Neural cell (in vitro differentiated cells): ENCODE data around the gene ASIC4. TPM values are rescaled to one million over a fixed set of nuclear protein-coding genes. Genes with fewer than 3 reads are reported as not detected.

ENCODE experiments used
- H2AFZ ChIP-seq: fragments of 200-600, 300-800 bp; sonication (generic), shearing (Covaris generic); 2 replicates; pipeline ENCODE4 v1.6.0; 2014; ENCODE audit warnings: low read depth, mild to moderate bottlenecking, antibody characterized with exemption, low read length, moderate library complexity
- H3F3A ChIP-seq: fragments of 200-600 bp; shearing (Covaris generic); 2 replicates; pipeline ENCODE4 v1.6.1; 2016; ENCODE audit warnings: mild to moderate bottlenecking, moderate library complexity, mixed read lengths, antibody characterized with exemption, low read length; ENCODE audit not compliant: insufficient read depth, poor library complexity, severe bottlenecking
- H3K27ac ChIP-seq: fragments of 200-600, 300-800 bp; sonication (generic), shearing (Covaris generic); 2 replicates; pipeline ENCODE4 v1.5.1; 2014; ENCODE audit warnings: mild to moderate bottlenecking, low read length, moderate library complexity
- H3K27me3 ChIP-seq: fragments of 300-800, 200-600 bp; sonication (generic), shearing (Covaris generic); 2 replicates; pipeline ENCODE4 v1.6.0; 2014; ENCODE audit warnings: mild to moderate bottlenecking, low read depth, low read length, moderate library complexity; ENCODE audit not compliant: insufficient read depth
- H3K36me3 ChIP-seq: fragments of 300-800, 200-600 bp; sonication (generic), shearing (Covaris generic); 2 replicates; pipeline ENCODE4 v1.5.1; 2014; ENCODE audit warnings: mild to moderate bottlenecking, antibody characterized with exemption, low read length, moderate library complexity; ENCODE audit not compliant: insufficient read depth
- H3K4me2 ChIP-seq: fragments of 300-800, 200-600 bp; sonication (generic), shearing (Covaris generic); 2 replicates; pipeline ENCODE4 v1.6.0; 2014; ENCODE audit warnings: mild to moderate bottlenecking, low read length
- H3K4me3 ChIP-seq: fragments of 300-800, 200-600 bp; sonication (generic), shearing (Covaris generic); 2 replicates; pipeline ENCODE4 v1.5.1; 2014; ENCODE audit warnings: mild to moderate bottlenecking, low read length, moderate library complexity
- H3K79me2 ChIP-seq: fragments of 200-600 bp; shearing (Covaris generic); replicated peaks from 2 replicates; pipeline ENCODE4 v1.6.0; 2014; ENCODE audit warnings: mild to moderate bottlenecking, low read length, moderate library complexity; ENCODE audit not compliant: insufficient read depth
- H3K9ac ChIP-seq: fragments of 300-800, 200-600 bp; sonication (generic), shearing (Covaris generic); 2 replicates; pipeline ENCODE4 v1.6.1; 2016; ENCODE audit warnings: mild to moderate bottlenecking, low read length, mixed read lengths
- H3K9me2 ChIP-seq: fragments of 200-600 bp; shearing (Covaris generic); 2 replicates; pipeline ENCODE4 v1.6.1; 2016; ENCODE audit warnings: mild to moderate bottlenecking, low read length, mixed read lengths; ENCODE audit not compliant: insufficient read depth
- H3K9me3 ChIP-seq: fragments of 200-600, 300-800 bp; sonication (generic), shearing (Covaris generic); 2 replicates; pipeline ENCODE4 v1.6.1; 2016; ENCODE audit warnings: mild to moderate bottlenecking, mixed run types, low read length, moderate library complexity, mixed read lengths
- H4K20me1 ChIP-seq: fragments of 200-600 bp; shearing (Covaris generic); 2 replicates; pipeline ENCODE4 v1.6.1; 2016; ENCODE audit warnings: mild to moderate bottlenecking, mixed run types; ENCODE audit not compliant: insufficient read depth
- EP300 ChIP-seq: fragments of 450-650 bp; conservative IDR thresholded peaks from 2 replicates; pipeline ENCODE4 v1.6.1; 2014; ENCODE audit warnings: antibody characterized with exemption, mild to moderate bottlenecking, moderate library complexity; ENCODE audit not compliant: poor library complexity, severe bottlenecking
- EZH2 ChIP-seq: fragments of 200-600, 300-800 bp; shearing (Covaris generic), sonication (generic); IDR thresholded peaks from 2 replicates; pipeline ENCODE4 v1.6.1; 2014; ENCODE audit warnings: antibody characterized with exemption, low read length, borderline replicate concordance, mild to moderate bottlenecking; ENCODE audit not compliant: insufficient read depth, poor library complexity, severe bottlenecking
- MXI1 ChIP-seq: fragments of 450-650 bp; conservative IDR thresholded peaks from 2 replicates; pipeline ENCODE4 v1.6.1; 2014; ENCODE audit warnings: antibody characterized with exemption, mild to moderate bottlenecking; ENCODE audit not compliant: poor library complexity, severe bottlenecking
- POLR2AphosphoS5 ChIP-seq: IDR thresholded peaks from 2 replicates; pipeline ENCODE4 v1.6.1; 2012
- RAD21 ChIP-seq: fragments of 450-650 bp; conservative IDR thresholded peaks from 2 replicates; pipeline ENCODE4 v1.6.1; 2014; ENCODE audit warnings: antibody characterized with exemption, mild to moderate bottlenecking, moderate library complexity
- SMC3 ChIP-seq: fragments of 450-650 bp; conservative IDR thresholded peaks from 2 replicates; pipeline ENCODE4 v1.6.1; 2014; ENCODE audit warnings: antibody characterized with exemption, mild to moderate bottlenecking, moderate library complexity; ENCODE audit not compliant: poor library complexity
- TAF1 ChIP-seq: IDR thresholded peaks from 2 replicates; pipeline ENCODE4 v1.6.1; 2012; ENCODE audit warnings: low read depth
- polyA plus RNA-seq: library from polyadenylated mRNA; depleted of rRNA; stranded (reverse); fragments of >200 nt; gene quantifications from 2 replicates; pipeline ENCODE4 v1.2.3, GENCODE V29; 2014
- TF ChIP-seq, protein P1 (sequence below): IDR thresholded peaks from 2 replicates; pipeline ENCODE4 v1.6.1; 2012; ENCODE audit warnings: borderline replicate concordance
- TF ChIP-seq, protein P2 (sequence below): fragments of 450-650 bp; IDR thresholded peaks from 2 replicates; pipeline ENCODE4 v1.5.1; 2014; ENCODE audit warnings: antibody characterized with exemption, mild to moderate bottlenecking, moderate library complexity; ENCODE audit not compliant: poor library complexity, severe bottlenecking

Gene ASIC4
- polyA plus RNA-seq, 1 donor from 2014 or later, result 2.7 TPM

DNA sequence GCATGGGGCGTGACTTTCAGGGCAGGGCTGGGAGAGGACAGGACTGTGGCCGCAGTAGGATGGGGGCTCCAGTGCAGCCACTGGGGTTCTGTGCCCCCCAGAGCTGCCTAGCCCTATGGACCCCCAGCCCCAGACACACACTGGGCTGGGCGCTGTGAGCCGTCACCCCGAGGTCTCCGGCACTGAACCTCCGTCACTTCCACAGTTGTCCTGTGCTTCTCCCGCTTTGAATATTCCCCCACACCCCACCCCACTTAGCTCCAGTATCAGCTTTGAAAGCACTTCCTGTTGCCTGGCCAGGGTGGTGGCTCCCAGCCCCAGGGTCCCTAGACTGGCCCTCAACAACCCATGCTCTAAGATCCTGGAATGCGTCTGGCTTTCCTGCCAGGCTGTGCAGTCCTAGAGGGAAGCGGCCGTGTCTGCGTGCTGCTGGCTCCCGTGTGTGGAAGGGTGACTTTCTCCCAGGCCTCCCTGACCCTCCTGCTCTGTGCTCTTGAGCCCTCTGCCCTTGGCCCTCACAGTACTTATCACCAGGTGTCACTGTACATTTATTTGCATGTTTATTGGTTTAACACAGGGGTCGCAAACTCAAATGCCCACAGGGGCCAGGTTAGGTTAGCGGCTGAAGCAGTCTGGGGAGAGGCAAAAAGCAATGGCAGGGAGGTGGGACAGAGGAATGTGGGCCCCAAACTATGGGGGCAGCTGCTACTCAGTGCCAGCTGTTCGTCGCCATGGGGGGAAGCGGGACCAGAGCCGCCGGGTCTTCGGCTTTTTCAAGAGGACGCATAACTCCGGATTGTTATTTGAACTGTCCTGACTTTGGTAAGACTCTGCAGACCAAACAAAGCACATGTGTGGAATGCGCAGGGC lies 47.1 kb downstream of the ASIC4 start:
- Histone ChIP-seq H3K79me2 (no peaks in the 10 kb centered on the region), H4K20me1 (no peaks in the 10 kb centered on the region), H3K4me3 (no peak overlapping the region), H3K9me2 (no peaks in the 10 kb centered on the region), H3K36me3 (no peaks in the 10 kb centered on the region), H3K27ac (no peak overlapping the region), H3K9me3 (no peaks in the 10 kb centered on the region), H3K4me2 (no peak overlapping the region), H3K9ac (no peak overlapping the region), H3F3A (no peaks in the 10 kb centered on the region), H2AFZ (no peak overlapping the region), H3K27me3 (no peaks in the 10 kb centered on the region)
- TF ChIP-seq POLR2AphosphoS5 (no peak), EP300 (no peak)

DNA sequence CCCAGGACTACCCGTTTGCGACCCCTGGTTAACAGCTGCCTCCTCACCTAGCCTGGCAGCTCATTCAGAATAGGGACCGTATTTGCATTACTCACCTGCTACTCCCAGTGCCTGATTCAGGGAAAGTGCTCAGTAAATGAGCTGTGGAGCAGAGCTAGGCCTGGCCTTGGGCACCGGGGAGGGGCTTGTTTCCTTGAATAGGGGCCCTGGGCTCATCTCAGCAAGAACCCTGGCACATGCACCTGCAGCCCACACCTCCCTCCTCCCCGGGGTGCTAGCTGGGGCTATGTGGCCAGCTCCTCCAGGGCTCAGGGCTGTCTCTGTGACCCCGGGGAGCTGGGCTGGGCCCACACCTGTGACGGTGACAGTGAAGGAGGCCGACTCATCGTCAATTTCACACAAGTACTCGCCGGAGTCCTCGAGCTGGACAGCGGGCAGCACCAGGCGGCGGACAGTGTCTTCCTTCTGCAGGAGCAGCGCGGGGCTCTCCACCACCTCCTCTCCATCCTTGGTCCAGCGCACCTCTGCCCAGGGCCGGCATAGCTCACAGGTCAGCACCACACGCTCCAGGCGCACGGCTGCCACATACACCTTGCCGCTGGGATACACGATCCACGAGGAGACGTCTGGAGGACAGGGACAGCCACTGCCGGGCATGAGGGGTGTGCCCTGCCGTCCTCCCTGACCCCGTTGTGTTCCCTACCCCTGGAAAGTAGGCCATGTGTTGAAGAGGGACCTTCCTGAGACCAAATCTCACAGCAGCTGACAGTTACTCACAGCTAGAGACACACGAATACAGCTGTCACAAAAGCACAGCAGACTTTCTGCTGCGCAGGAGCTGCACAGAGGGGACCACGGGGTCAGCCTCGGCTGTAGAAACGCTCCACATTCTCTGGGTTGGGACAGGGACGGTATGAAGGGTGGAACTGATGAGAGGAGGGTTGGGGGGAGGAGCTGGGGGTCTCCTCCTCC lies 48.1 kb downstream of the ASIC4 start:
- Histone ChIP-seq H3K79me2 (no peaks in the 10 kb centered on the region), H3F3A (no peaks in the 10 kb centered on the region), H3K27ac (no peak overlapping the region), H4K20me1 (no peaks in the 10 kb centered on the region), H3K4me3 (no peak overlapping the region), H3K9me2 (no peaks in the 10 kb centered on the region), H3K36me3 (no peaks in the 10 kb centered on the region), H3K9me3 (no peaks in the 10 kb centered on the region), H3K4me2 (no peak overlapping the region), H3K27me3 (no peaks in the 10 kb centered on the region), H2AFZ (no peak overlapping the region), H3K9ac (no peak overlapping the region)
- TF ChIP-seq EP300, result no peak
- no peak for TF ChIP-seq TAF1
- TF ChIP-seq EZH2, result no peak
- TF ChIP-seq POLR2AphosphoS5, result no peak
- no peak for TF ChIP-seq SMC3
- no peak for TF ChIP-seq MXI1
- TF ChIP-seq, protein P1, sequence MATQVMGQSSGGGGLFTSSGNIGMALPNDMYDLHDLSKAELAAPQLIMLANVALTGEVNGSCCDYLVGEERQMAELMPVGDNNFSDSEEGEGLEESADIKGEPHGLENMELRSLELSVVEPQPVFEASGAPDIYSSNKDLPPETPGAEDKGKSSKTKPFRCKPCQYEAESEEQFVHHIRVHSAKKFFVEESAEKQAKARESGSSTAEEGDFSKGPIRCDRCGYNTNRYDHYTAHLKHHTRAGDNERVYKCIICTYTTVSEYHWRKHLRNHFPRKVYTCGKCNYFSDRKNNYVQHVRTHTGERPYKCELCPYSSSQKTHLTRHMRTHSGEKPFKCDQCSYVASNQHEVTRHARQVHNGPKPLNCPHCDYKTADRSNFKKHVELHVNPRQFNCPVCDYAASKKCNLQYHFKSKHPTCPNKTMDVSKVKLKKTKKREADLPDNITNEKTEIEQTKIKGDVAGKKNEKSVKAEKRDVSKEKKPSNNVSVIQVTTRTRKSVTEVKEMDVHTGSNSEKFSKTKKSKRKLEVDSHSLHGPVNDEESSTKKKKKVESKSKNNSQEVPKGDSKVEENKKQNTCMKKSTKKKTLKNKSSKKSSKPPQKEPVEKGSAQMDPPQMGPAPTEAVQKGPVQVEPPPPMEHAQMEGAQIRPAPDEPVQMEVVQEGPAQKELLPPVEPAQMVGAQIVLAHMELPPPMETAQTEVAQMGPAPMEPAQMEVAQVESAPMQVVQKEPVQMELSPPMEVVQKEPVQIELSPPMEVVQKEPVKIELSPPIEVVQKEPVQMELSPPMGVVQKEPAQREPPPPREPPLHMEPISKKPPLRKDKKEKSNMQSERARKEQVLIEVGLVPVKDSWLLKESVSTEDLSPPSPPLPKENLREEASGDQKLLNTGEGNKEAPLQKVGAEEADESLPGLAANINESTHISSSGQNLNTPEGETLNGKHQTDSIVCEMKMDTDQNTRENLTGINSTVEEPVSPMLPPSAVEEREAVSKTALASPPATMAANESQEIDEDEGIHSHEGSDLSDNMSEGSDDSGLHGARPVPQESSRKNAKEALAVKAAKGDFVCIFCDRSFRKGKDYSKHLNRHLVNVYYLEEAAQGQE, result no peak
- TF ChIP-seq, protein P2, sequence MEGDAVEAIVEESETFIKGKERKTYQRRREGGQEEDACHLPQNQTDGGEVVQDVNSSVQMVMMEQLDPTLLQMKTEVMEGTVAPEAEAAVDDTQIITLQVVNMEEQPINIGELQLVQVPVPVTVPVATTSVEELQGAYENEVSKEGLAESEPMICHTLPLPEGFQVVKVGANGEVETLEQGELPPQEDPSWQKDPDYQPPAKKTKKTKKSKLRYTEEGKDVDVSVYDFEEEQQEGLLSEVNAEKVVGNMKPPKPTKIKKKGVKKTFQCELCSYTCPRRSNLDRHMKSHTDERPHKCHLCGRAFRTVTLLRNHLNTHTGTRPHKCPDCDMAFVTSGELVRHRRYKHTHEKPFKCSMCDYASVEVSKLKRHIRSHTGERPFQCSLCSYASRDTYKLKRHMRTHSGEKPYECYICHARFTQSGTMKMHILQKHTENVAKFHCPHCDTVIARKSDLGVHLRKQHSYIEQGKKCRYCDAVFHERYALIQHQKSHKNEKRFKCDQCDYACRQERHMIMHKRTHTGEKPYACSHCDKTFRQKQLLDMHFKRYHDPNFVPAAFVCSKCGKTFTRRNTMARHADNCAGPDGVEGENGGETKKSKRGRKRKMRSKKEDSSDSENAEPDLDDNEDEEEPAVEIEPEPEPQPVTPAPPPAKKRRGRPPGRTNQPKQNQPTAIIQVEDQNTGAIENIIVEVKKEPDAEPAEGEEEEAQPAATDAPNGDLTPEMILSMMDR, result no peak
- no peak for TF ChIP-seq RAD21
